GM12891 (cell line): ENCODE data around the gene CXCL12.

Experiments used
- PAX5 ChIP-seq: IDR thresholded peaks from 2 replicates; pipeline ENCODE4 v1.6.1; 2011; ENCODE audit warnings: low read length, moderate library complexity, mild to moderate bottlenecking; ENCODE audit not compliant: insufficient read depth, severe bottlenecking
- POLR2A ChIP-seq: IDR thresholded peaks from 2 replicates; pipeline ENCODE4 v1.6.1; 2011; ENCODE audit warnings: low read depth, low read length, control low read depth
- POLR2AphosphoS5 ChIP-seq: IDR thresholded peaks from 2 replicates; pipeline ENCODE4 v1.6.1; 2011; ENCODE audit warnings: low read depth, low read length, control low read depth
- POU2F2 ChIP-seq: IDR thresholded peaks from 2 replicates; pipeline ENCODE4 v1.6.1; 2011; ENCODE audit warnings: low read depth, mild to moderate bottlenecking, control low read depth, low read length, moderate library complexity
- SPI1 ChIP-seq: IDR thresholded peaks from 2 replicates; pipeline ENCODE4 v1.6.1; 2011; ENCODE audit warnings: low read depth, low read length, control low read depth
- TAF1 ChIP-seq: IDR thresholded peaks from 2 replicates; pipeline ENCODE4 v1.6.1; 2011; ENCODE audit warnings: low read depth, low read length, control low read depth

DNA sequence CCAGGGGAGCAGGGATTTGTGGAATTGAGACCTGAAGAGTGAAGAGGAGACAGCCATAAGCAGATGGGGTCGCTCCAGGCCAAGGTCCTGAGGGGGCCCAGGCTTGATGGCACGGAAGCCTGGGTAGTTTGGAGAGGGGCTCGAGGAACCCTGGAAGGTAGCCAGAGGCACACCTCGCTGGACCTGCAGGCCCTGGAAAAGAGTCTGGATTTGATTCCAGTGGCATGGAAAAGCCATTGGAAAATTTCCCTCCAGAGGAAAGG is 31.8 kb downstream of the CXCL12 start:
- TF ChIP-seq POLR2A (no peak), TAF1 (no peak), SPI1 (no peak), POLR2AphosphoS5 (no peak), PAX5 (no peak), POU2F2 (no peak)
